Subcutaneous adipose tissue (tissue), 4 donors: ENCODE data around the gene DLG5. TPM values are rescaled to one million over a fixed set of nuclear protein-coding genes. Genes with fewer than 3 reads are reported as not detected.

Source experiments
- CTCF ChIP-seq: fragments of 450-650 bp; IDR thresholded peaks from one replicate; pipeline ENCODE4 v1.5.1; 2016; ENCODE audit warnings: low read depth, mild to moderate bottlenecking, control low read depth, antibody characterized with exemption, moderate library complexity
- total RNA-seq, 4 donors: library from RNA; depleted of rRNA; stranded (reverse); fragments of >200 nt; gene quantifications; one replicate each; pipeline ENCODE4 v1.1.0, GENCODE V29; 2016

The DLG5 gene
- total RNA-seq, 4 donors from 2014 or later: 23.0 to 59.5 (median 33.7) TPM

- TF ChIP-seq CTCF: no peak
These were observed 158.5 kb downstream of the DLG5 start for GRCh38 chr10:77768039-77768438.

GRCh38 chr10:77763453-77764430 is 162.8 kb downstream of the DLG5 start:
- TF ChIP-seq CTCF: no peak

DNA sequence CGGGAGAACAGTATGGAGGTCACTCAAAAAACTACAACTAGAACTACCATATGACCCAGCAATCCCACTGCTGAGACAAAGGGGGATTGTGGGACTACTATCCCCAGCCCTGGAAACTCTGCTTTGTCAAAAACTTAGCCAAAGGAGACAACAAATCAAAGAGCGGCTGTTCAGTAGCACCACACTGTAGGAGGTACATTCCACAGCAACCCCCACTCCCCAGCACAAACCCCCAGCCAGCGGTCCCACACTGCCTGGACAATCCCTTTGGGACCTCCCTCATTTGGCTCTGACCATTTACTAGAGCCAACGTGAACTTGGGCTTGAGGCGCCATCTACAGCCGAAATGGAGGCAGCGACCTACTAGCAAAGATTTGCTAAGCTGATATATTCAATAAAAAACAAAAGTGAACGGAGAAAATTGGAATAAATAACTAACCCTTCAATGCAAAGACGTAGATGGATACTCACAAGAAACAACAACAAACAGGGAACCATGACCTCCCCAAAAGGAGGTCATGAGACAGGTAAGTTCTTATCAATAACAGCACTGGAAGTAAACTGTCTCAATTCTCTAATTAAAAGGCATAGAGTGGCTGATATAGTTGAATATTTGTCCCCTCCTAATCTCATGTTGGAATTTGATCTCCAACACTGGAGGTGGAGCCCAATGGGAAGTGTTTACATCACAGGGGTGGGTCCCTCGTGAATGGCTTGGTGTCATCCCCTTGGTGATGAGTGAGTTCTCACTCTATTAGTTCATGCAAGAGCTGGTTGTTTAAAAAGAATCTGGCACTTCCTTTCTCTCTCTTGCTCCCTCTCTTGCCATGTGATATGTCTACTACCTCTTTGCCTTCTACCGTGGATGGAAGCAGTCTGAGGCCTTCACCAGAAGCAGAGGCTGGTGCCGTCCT is 170.0 kb downstream of the DLG5 start:
- TF ChIP-seq CTCF: no peak

DNA sequence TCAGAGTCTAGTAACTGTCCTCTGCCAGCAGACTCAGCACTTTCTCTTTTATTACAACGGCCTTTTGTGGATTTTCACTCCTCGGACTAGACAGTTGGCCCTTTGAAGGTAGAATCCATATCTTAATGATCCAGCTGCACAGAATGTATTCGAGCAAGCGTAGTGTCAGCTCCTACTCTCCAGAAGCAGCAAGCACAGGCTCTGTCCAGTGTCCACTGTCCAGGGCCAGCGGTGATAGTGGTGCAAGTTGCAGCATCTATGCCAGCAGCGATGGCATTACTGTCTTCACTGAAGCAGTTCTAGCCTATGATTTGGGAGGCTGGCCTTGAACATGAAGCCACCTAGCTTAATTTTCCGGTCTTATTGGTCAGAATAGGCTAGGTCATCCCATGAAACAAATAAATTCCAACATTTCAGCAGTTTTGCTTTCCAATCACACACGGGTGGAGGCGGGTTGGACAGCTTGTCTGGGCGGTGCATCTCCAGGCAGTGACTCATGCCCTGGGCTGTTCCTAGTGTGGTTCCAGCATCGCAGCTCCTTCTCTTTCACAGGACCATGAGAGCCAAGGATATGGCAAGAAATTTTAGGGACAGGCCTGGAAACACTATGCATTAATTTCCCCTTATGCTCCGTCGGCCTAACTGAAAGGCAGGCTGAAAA is 180.4 kb downstream of the DLG5 start:
- TF ChIP-seq CTCF: no peak

GRCh38 chr10:77744245-77744644 is 182.3 kb downstream of the DLG5 start:
- TF ChIP-seq CTCF: no peak

- no peak for TF ChIP-seq CTCF
These were observed 184.4 kb downstream of the DLG5 start for GRCh38 chr10:77742172-77742571.

DNA sequence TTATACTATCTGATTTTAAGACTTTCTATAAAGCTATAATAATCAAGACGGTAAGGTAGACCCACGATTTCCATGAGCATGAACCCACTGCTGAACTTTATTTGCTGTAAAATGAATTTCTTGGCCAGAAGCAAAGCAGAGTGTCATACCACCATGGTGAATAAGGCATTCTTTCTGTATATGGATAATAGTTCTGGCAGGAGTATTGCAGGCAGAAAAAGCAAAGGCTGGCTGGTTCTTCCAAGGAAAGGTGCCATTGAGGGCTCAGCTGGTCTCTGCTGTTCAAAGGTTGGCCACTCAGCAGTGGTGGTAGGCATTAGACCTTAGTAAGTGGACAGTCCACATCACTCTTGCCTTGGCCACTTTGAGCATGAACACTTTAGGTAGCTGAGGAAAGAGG is 184.8 kb downstream of the DLG5 start:
- TF ChIP-seq CTCF: no peak
